ENCODE results near the gene SHF.

- TF ChIP-seq CTCF (IDR thresholded peaks at IDR 0.05) (no peak), ZFX (IDR thresholded peaks at IDR 0.05; ENCODE audit: borderline replicate concordance) (no peak)
These were observed 15.4 kb upstream of the SHF start for GRCh38 chr15:45203182-45203581.

Data from 22Rv1 (cell line).